ENCODE results near the gene CDYL. TPM values are rescaled to one million over a fixed set of nuclear protein-coding genes. Genes with fewer than 3 reads are reported as not detected.
A peak's percentile ranks its signal among the peaks of the same experiment; 100 is the strongest.

The CDYL gene
- total RNA-seq, 6 experiments from 2014 or later: 28.4 to 34.8 (median 33.8) TPM

- Mint-ChIP-seq H3K36me3 (ENCODE audit: low read depth) (peaks cover 8% of the 10 kb centered on the region), H3K27ac (no peak overlapping the region), H3K9me3 (peaks cover 8% of the 10 kb centered on the region), H3K4me1 (ENCODE audit: low read depth) (peaks cover 85% of the 10 kb centered on the region), H3K4me3 (no peak overlapping the region), H3K27me3 (ENCODE audit: insufficient read depth) (no peaks in the 10 kb centered on the region)
- DNase-seq: no peak
- TF ChIP-seq, protein P1, sequence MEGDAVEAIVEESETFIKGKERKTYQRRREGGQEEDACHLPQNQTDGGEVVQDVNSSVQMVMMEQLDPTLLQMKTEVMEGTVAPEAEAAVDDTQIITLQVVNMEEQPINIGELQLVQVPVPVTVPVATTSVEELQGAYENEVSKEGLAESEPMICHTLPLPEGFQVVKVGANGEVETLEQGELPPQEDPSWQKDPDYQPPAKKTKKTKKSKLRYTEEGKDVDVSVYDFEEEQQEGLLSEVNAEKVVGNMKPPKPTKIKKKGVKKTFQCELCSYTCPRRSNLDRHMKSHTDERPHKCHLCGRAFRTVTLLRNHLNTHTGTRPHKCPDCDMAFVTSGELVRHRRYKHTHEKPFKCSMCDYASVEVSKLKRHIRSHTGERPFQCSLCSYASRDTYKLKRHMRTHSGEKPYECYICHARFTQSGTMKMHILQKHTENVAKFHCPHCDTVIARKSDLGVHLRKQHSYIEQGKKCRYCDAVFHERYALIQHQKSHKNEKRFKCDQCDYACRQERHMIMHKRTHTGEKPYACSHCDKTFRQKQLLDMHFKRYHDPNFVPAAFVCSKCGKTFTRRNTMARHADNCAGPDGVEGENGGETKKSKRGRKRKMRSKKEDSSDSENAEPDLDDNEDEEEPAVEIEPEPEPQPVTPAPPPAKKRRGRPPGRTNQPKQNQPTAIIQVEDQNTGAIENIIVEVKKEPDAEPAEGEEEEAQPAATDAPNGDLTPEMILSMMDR (IDR thresholded peaks at IDR 0.05): no peak
These were observed 26.2 kb downstream of the CDYL start for GRCh38 chr6:4802312-4802935.

DNA sequence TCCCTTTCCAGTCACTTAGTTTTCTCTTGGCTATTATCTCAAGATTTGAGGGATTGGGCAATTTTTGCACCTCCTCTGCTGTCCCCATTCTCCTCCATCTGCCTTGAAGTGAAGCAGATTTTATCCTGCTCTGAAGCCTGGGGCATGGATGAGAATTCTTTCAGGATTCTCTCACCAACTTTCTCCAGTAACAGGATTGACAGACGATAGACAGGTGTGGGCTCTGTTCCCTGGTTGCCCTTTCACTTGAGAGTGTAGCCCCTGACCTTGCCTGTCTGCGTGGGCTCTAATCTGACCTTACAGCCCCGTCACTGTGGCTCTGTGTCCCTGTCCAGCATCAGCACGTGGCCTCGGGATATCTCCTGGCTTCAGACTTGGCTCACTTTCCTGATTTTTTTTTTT lies 27.1 kb downstream of the CDYL start:
- TF ChIP-seq, protein P1 (IDR thresholded peaks at IDR 0.05): no peak
- H3K27me3 Mint-ChIP-seq (ENCODE audit: insufficient read depth): no peaks in the 10 kb centered on the region
- H3K27ac Mint-ChIP-seq: no peak overlapping the region; the same call in 1 of the 2 replicates
- H3K9me3 Mint-ChIP-seq: peaks cover 8% of the 10 kb centered on the region
- peaks cover 8% of the 10 kb centered on the region for H3K36me3 Mint-ChIP-seq (ENCODE audit: low read depth)
- no peak overlapping the region for H3K4me3 Mint-ChIP-seq
- DNase-seq: no peak
- peaks cover 76% of the 10 kb centered on the region for H3K4me1 Mint-ChIP-seq (ENCODE audit: low read depth)

GRCh38 chr6:4804095-4804494 lies 27.9 kb downstream of the CDYL start:
- H3K27ac Mint-ChIP-seq: peak overlapping the region; percentile 82

DNA sequence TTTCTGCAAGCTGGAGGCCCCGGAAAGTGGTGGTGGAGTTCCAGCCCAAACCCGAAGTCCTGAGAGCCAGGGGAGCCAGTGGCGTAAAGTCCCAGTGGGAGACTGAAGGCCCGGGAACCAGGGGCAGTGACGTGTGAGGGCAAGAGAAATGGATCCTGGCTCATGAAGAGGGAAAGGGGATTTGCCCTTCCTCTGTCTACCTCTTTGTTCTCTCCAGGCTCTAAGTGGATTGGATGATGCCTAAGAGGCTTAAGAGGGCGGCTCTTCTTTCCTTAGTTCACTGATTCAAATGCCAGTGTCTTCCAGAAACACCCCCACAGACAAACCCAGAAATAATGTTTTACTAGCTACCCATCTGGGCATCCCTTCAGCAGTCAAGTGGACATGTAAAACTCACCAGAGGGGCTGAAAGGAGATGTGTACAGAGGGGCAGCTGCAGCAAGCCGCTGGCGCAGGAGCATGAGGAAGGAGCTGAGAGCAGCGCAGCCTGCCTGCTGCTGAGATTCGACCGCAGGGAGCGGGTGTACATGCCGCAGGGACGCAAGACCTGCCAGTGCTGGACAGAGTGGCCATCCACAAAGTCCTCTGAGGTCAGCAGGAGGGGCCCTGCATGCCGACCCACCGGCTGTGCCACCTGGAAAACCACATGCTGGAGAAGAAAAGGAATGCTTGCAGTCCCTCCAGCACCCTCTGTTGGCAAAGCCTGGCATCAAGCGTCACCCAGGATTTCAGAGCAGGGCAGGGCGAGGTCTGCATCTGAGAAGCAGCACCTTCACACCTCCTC lies 29.5 kb downstream of the CDYL start:
- Mint-ChIP-seq H3K27ac (no peak overlapping the region), H3K4me1 (ENCODE audit: low read depth) (peaks cover 74% of the 10 kb centered on the region)

More at GRCh38 chr6:4804095-4804494, 27.9 kb downstream of the CDYL start:
- Mint-ChIP-seq H3K27me3 (ENCODE audit: insufficient read depth) (no peaks in the 10 kb centered on the region), H3K36me3 (ENCODE audit: low read depth) (peaks cover 8% of the 10 kb centered on the region), H3K4me1 (ENCODE audit: low read depth) (peaks cover 68% of the 10 kb centered on the region), H3K9me3 (peaks cover 8% of the 10 kb centered on the region), H3K4me3 (peak overlapping the region; percentile 69)
- peak; percentile 73 for DNase-seq
- TF ChIP-seq, protein P1 (IDR thresholded peaks at IDR 0.05): no peak

DNA sequence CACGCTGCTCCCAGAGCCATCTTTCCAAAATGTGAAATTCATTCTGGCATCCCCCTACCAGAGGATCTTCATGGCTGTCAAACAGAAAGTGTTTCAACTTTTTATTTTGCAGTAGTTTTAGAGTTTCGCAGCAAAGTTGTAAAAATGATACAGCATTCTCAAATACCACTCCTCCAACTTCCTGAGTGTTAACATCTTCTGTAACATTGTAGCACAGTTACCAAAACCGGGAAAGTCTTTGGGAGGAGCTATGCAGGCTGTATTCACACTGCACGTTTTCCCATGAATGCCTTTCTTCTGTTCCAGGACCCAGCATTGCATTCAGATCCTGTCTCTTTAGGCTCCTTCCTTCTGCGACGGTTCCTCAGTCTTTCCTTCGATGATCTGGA lies 30.1 kb downstream of the CDYL start:
- no peak for DNase-seq
- H3K27me3 Mint-ChIP-seq (ENCODE audit: insufficient read depth): no peaks in the 10 kb centered on the region
- H3K9me3 Mint-ChIP-seq: no peaks in the 10 kb centered on the region
- no peak overlapping the region for H3K27ac Mint-ChIP-seq
- H3K36me3 Mint-ChIP-seq (ENCODE audit: low read depth): no peaks in the 10 kb centered on the region
- H3K4me3 Mint-ChIP-seq: no peak overlapping the region
- H3K4me1 Mint-ChIP-seq (ENCODE audit: low read depth): peaks cover 74% of the 10 kb centered on the region
- TF ChIP-seq, protein P1 (IDR thresholded peaks at IDR 0.05): no peak; the same call in 1 of the 2 replicates

More for the DNA sequence above, 29.5 kb downstream of the CDYL start:
- DNase-seq: peak; percentile 35
- TF ChIP-seq, protein P1 (IDR thresholded peaks at IDR 0.05): peak; percentile 78
- H3K4me3 Mint-ChIP-seq: no peak overlapping the region
- peaks cover 2% of the 10 kb centered on the region; the same call in 1 of the 2 replicates for H3K9me3 Mint-ChIP-seq
- no peaks in the 10 kb centered on the region for H3K27me3 Mint-ChIP-seq (ENCODE audit: insufficient read depth)
- peaks cover 2% of the 10 kb centered on the region for H3K36me3 Mint-ChIP-seq (ENCODE audit: low read depth)

Measured in HFFc6 (cell line).